ENCODE data around the gene KCNK18. TPM values are rescaled to one million over a fixed set of nuclear protein-coding genes. Genes with fewer than 3 reads are reported as not detected.

Gene KCNK18
- total RNA-seq, 4 donors from 2014 or later, result not detected

- TF ChIP-seq, protein P1, sequence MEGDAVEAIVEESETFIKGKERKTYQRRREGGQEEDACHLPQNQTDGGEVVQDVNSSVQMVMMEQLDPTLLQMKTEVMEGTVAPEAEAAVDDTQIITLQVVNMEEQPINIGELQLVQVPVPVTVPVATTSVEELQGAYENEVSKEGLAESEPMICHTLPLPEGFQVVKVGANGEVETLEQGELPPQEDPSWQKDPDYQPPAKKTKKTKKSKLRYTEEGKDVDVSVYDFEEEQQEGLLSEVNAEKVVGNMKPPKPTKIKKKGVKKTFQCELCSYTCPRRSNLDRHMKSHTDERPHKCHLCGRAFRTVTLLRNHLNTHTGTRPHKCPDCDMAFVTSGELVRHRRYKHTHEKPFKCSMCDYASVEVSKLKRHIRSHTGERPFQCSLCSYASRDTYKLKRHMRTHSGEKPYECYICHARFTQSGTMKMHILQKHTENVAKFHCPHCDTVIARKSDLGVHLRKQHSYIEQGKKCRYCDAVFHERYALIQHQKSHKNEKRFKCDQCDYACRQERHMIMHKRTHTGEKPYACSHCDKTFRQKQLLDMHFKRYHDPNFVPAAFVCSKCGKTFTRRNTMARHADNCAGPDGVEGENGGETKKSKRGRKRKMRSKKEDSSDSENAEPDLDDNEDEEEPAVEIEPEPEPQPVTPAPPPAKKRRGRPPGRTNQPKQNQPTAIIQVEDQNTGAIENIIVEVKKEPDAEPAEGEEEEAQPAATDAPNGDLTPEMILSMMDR (IDR thresholded peaks at IDR 0.05), result no peak
- no peak for TF ChIP-seq POLR2A (IDR thresholded peaks at IDR 0.05)
- intact Hi-C loops (cut with DNase I; ENCODE audit: low total_unique reads), result loop anchor here (10.0 kb wide), 1 partner anchor 490 kb away; no protein-coding TSS in a partner anchor
- no peak for DNase-seq (ENCODE audit: low spot score in 2 of 2)
- 7 to 8% methylated on average over 31 to 32 of the region's 32 CpGs for WGBS, 2 donors
- H3K4me3 ChIP-seq (ENCODE audit: low read depth, poor library complexity, severe bottlenecking), result no peak overlapping the region
These were observed 32.4 kb upstream of the KCNK18 start for GRCh38 chr10:117164592-117165537.

GRCh38 chr10:117165538-117166417, 31.5 kb upstream of the KCNK18 start:
- WGBS, 2 donors, result 0 to 2% methylated on average over 45 to 47 of the region's 51 CpGs
- TF ChIP-seq, protein P1 (IDR thresholded peaks at IDR 0.05), result no peak
- no peak for TF ChIP-seq POLR2A (IDR thresholded peaks at IDR 0.05)
- no peak overlapping the region for H3K4me3 ChIP-seq (ENCODE audit: low read depth, poor library complexity, severe bottlenecking)
- intact Hi-C loops (cut with DNase I; ENCODE audit: low total_unique reads), result loop anchor here (10.0 kb wide), 1 partner anchor 491 kb away; no protein-coding TSS in a partner anchor
- no peak for DNase-seq (ENCODE audit: low spot score in 2 of 2)

DNA sequence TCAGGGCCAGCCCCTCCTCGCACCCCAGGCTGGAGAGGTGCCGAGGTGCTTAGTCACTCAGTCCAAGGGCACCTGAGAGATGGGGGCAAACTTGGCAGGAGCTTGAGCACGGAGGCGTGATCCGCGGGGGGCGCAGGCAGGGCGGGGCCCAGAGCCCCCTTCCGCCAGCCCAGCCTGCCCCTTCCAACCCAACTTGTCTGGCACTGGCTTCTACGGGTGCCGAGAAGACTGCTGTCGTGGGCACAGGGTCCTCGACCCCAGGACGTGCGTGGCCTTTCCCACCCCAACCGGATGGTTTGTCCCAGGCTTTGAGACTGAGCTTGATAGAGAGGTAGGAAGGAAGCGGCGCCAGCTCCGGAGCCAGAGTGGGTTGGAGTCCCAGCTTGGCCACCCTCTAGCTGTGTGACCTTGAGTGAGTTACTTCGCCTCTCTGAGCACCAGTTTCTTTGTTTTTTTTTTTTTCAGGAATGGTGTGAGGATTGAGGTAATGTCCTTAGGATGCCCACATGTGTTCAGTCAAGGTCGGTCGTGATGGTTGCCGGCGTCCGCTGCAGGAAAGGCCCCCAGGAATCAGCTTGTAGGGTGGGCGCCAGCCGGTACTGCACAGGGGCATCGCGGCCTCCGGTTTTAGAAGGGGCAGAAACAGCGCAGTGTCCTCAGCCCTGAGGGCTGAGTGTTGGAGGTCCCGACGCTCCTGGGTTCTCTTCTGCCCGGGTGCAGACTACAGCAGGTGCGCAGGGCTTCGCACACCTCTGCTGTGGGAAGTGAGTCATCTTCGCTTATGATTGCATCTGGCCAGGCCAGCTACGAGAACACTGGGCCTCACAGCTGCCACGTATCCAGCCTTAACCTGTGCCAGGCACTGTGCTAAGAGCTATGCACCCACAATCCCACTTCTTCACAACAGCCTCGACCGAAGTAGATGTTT, 30.6 kb upstream of the KCNK18 start:
- intact Hi-C loops (cut with DNase I; ENCODE audit: low total_unique reads), result loop anchor here (10.0 kb wide), 1 partner anchor 492 kb away; no protein-coding TSS in a partner anchor
- no peak for DNase-seq (ENCODE audit: low spot score in 2 of 2)
- no peak overlapping the region for H3K4me3 ChIP-seq (ENCODE audit: low read depth, poor library complexity, severe bottlenecking)
- TF ChIP-seq POLR2A (IDR thresholded peaks at IDR 0.05), result no peak
- TF ChIP-seq, protein P1 (IDR thresholded peaks at IDR 0.05), result no peak
- 8 to 10% methylated on average over 27 to 31 of the region's 41 CpGs for WGBS, 2 donors

GRCh38 chr10:117167346-117167788, 29.9 kb upstream of the KCNK18 start:
- H3K4me3 ChIP-seq (ENCODE audit: low read depth, poor library complexity, severe bottlenecking), result no peak overlapping the region
- DNase-seq (ENCODE audit: low spot score in 2 of 2), result no peak
- intact Hi-C loops (cut with DNase I; ENCODE audit: low total_unique reads), result loop anchor here (10.0 kb wide), 1 partner anchor 493 kb away; no protein-coding TSS in a partner anchor
- TF ChIP-seq, protein P1 (IDR thresholded peaks at IDR 0.05), result no peak
- no peak for TF ChIP-seq POLR2A (IDR thresholded peaks at IDR 0.05)
- WGBS, 2 donors, result 7 to 12% methylated on average over 14 to 20 of the region's 21 CpGs
